ENCODE data around the gene GUK1. TPM values are rescaled to one million over a fixed set of nuclear protein-coding genes. Genes with fewer than 3 reads are reported as not detected.

GUK1 gene
- polyA plus RNA-seq, 3 donors, result 262 to 391 (median 316) TPM

DNA sequence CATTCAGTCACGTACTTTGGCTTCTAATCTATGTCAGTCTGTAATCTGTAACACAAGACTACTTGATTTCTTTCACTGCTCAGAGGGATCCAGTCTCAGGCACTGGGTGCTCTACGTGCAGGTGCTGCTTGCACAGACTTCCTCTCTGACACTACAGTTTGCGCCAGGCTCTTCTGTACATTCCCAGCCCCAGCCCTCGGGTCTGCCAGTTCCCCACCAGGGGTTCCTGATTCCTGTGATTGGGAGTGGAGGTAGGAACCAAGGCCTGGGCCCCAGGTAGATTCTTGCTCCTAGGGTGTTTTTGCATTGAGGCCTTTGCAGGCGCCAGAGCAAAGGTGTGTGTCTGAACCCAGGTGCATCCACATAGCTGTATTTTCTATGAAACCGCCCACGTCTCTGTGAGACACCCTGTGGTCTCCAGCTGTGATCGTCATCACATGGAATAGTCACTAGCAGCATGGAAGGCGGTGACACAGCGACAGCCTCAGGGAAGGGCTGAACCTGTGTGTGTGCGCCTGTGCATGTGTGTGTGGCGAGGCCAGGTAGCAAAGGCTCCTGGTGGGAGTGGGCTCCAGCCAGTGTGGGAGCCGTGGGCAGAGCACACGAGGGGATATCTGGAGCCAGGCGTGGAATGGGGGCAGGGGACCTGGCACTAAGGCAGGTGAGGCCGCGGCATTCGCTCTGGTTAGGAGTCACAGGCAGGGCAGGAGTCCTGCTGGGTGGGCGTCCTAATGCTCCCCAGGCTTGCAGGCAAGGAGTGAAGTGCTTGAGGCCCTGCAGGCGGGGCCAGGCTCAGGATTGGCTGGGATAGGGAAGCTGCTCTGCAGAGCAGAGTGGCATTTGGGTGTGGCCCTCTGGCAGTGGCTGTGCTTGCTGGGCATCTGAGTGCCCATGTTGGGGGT is 14.8 kb downstream of the GUK1 start:
- Histone ChIP-seq H3K36me3 (replicated peaks in 1 of 2; ENCODE audit: control insufficient read depth in 1 of 2, insufficient read depth in 2 of 2, low read length in 2 of 2) (no peaks in the 10 kb centered on the region), H3K9me3 (replicated peaks in 1 of 2; ENCODE audit: control insufficient read depth in 1 of 2, insufficient read depth in 1 of 2, low read length in 2 of 2) (no peaks in the 10 kb centered on the region), H3K27me3 (ENCODE audit: control insufficient read depth in 2 of 2, insufficient read depth in 2 of 2, low read length in 2 of 2) (no peaks in the 10 kb centered on the region), H2AFZ (ENCODE audit: insufficient read depth, low read depth, low read length, poor library complexity, severe bottlenecking) (no peak overlapping the region), H3K27ac (ENCODE audit: low read depth in 1 of 2, low read length in 2 of 2) (no peak overlapping the region), H3K4me3 (replicated peaks in 1 of 3; ENCODE audit: low read depth in 2 of 3, low read length in 3 of 3) (no peak overlapping the region), H3K4me1 (ENCODE audit: control insufficient read depth in 1 of 2, insufficient read depth in 2 of 2, low read length in 2 of 2) (no peaks in the 10 kb centered on the region), H3K79me2 (ENCODE audit: insufficient read depth, low read length) (no peaks in the 10 kb centered on the region), H3K4me2 (replicated peaks; ENCODE audit: extremely low read depth, low read length, poor library complexity, severe bottlenecking) (no peak overlapping the region), H4K20me1 (ENCODE audit: insufficient read depth, low read length) (peaks cover 13% of the 10 kb centered on the region), H3K9ac (ENCODE audit: insufficient read depth, low read length, poor library complexity, severe bottlenecking) (no peak overlapping the region)
- Mint-ChIP-seq H3K36me3 (peaks cover 0 to under 1% of the 10 kb centered on the region in 2 donors), H3K27ac (no peak overlapping the region), H3K4me1 (peaks cover 4% of the 10 kb centered on the region), H3K9me3 (no peaks in the 10 kb centered on the region), H3K27me3 (ENCODE audit: low read depth in 3 of 3) (peaks cover 1 to 10% (median 7%) of the 10 kb centered on the region in 3 donors), H3K4me3 (no peak overlapping the region)
- TF ChIP-seq, protein P1, sequence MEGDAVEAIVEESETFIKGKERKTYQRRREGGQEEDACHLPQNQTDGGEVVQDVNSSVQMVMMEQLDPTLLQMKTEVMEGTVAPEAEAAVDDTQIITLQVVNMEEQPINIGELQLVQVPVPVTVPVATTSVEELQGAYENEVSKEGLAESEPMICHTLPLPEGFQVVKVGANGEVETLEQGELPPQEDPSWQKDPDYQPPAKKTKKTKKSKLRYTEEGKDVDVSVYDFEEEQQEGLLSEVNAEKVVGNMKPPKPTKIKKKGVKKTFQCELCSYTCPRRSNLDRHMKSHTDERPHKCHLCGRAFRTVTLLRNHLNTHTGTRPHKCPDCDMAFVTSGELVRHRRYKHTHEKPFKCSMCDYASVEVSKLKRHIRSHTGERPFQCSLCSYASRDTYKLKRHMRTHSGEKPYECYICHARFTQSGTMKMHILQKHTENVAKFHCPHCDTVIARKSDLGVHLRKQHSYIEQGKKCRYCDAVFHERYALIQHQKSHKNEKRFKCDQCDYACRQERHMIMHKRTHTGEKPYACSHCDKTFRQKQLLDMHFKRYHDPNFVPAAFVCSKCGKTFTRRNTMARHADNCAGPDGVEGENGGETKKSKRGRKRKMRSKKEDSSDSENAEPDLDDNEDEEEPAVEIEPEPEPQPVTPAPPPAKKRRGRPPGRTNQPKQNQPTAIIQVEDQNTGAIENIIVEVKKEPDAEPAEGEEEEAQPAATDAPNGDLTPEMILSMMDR (IDR thresholded peaks at IDR 0.05), result no peak
- no peak for DNase-seq
- intact Hi-C loops (cut with micrococcal nuclease), result no loop called here
- 86% methylated on average over 18 of the region's 20 CpGs for whole genome bisulfite sequencing (ENCODE audit: insufficient coverage)

GRCh38 chr1:228155596-228156514 is 15.8 kb downstream of the GUK1 start:
- H3K4me1 Mint-ChIP-seq, result peaks cover 4% of the 10 kb centered on the region
- H3K9me3 Mint-ChIP-seq, result no peaks in the 10 kb centered on the region
- H3K36me3 Mint-ChIP-seq, result no peaks in the 10 kb centered on the region
- Histone ChIP-seq H3K36me3 (replicated peaks in 1 of 2; ENCODE audit: control insufficient read depth in 1 of 2, insufficient read depth in 2 of 2, low read length in 2 of 2) (no peaks in the 10 kb centered on the region), H3K79me2 (ENCODE audit: insufficient read depth, low read length) (no peaks in the 10 kb centered on the region), H3K4me3 (replicated peaks in 1 of 3; ENCODE audit: low read depth in 2 of 3, low read length in 3 of 3) (no peak overlapping the region), H4K20me1 (ENCODE audit: insufficient read depth, low read length) (peaks cover 5% of the 10 kb centered on the region), H3K27me3 (ENCODE audit: control insufficient read depth in 2 of 2, insufficient read depth in 2 of 2, low read length in 2 of 2) (no peaks in the 10 kb centered on the region), H3K27ac (ENCODE audit: low read depth in 1 of 2, low read length in 2 of 2) (no peak overlapping the region), H3K9ac (ENCODE audit: insufficient read depth, low read length, poor library complexity, severe bottlenecking) (no peak overlapping the region), H3K4me2 (replicated peaks; ENCODE audit: extremely low read depth, low read length, poor library complexity, severe bottlenecking) (no peak overlapping the region), H3K4me1 (ENCODE audit: control insufficient read depth in 1 of 2, insufficient read depth in 2 of 2, low read length in 2 of 2) (no peaks in the 10 kb centered on the region), H2AFZ (ENCODE audit: insufficient read depth, low read depth, low read length, poor library complexity, severe bottlenecking) (no peak overlapping the region), H3K9me3 (replicated peaks in 1 of 2; ENCODE audit: control insufficient read depth in 1 of 2, insufficient read depth in 1 of 2, low read length in 2 of 2) (no peaks in the 10 kb centered on the region)
- DNase-seq, result no peak
- no peak overlapping the region for H3K27ac Mint-ChIP-seq
- H3K27me3 Mint-ChIP-seq (ENCODE audit: low read depth in 3 of 3), result peaks cover 1 to 10% (median 9%) of the 10 kb centered on the region in 3 donors
- intact Hi-C loops (cut with micrococcal nuclease), result no loop called here
- TF ChIP-seq, protein P1 (IDR thresholded peaks at IDR 0.05), result no peak
- WGBS (ENCODE audit: insufficient coverage), result 79% methylated on average over 14 of the region's 16 CpGs
- no peak overlapping the region for H3K4me3 Mint-ChIP-seq
